ENCODE data around the gene FOXP1. TPM values are rescaled to one million over a fixed set of nuclear protein-coding genes. Genes with fewer than 3 reads are reported as not detected.

The FOXP1 gene
- total RNA-seq, 1 experiment from 2014 or later: 58.4 TPM

DNA sequence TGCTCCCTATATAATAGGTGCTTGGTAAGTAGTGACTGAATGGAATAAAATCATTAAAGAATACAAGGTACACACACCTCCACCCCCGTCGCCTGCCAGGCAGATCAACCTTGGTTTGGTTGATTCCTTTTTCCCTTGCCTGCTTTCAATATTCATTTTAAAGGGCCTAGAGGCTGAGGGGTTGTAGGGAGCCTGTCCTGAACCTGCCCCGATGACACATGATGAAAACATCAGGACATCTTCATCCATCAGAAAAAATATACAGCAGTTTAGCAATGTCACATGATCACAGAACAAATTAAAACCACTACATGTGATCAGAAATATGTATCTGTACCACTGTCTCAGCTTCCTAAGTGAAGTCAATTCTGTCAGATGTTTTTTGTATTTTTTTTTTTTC, 588.9 kb downstream of the FOXP1 start:
- Histone ChIP-seq H3K27ac (ENCODE audit: low read depth, low read length, poor library complexity, severe bottlenecking) (no peak overlapping the region), H3K27me3 (replicated peaks; ENCODE audit: insufficient read depth, low read depth, low read length, poor library complexity) (no peaks in the 10 kb centered on the region), H3K36me3 (ENCODE audit: insufficient read depth, low read length, poor library complexity, severe bottlenecking) (no peaks in the 10 kb centered on the region), H3K4me3 (ENCODE audit: low read depth, low read length, poor library complexity, severe bottlenecking) (no peak overlapping the region), H3K4me1 (ENCODE audit: insufficient read depth, low read length, poor library complexity, severe bottlenecking) (peaks cover 12% of the 10 kb centered on the region), H3K9me3 (ENCODE audit: low read depth, low read length, poor library complexity, severe bottlenecking) (no peaks in the 10 kb centered on the region)
- CTCF ChIA-PET: no interaction called here
- BruUV-seq (replicated peaks): no TSS peak
- TF ChIP-seq, protein P1, sequence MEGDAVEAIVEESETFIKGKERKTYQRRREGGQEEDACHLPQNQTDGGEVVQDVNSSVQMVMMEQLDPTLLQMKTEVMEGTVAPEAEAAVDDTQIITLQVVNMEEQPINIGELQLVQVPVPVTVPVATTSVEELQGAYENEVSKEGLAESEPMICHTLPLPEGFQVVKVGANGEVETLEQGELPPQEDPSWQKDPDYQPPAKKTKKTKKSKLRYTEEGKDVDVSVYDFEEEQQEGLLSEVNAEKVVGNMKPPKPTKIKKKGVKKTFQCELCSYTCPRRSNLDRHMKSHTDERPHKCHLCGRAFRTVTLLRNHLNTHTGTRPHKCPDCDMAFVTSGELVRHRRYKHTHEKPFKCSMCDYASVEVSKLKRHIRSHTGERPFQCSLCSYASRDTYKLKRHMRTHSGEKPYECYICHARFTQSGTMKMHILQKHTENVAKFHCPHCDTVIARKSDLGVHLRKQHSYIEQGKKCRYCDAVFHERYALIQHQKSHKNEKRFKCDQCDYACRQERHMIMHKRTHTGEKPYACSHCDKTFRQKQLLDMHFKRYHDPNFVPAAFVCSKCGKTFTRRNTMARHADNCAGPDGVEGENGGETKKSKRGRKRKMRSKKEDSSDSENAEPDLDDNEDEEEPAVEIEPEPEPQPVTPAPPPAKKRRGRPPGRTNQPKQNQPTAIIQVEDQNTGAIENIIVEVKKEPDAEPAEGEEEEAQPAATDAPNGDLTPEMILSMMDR (conservative IDR thresholded peaks at IDR 0.05; ENCODE audit: low read depth, low read length): no peak
- TF ChIP-seq EZH2 (IDR thresholded peaks at IDR 0.05; ENCODE audit: borderline replicate concordance, low read depth, low read length, poor library complexity, severe bottlenecking): no peak
- intact Hi-C loops (cut with micrococcal nuclease; ENCODE audit: unreplicated experiment): no loop called here
- no peak for DNase-seq (ENCODE audit: low spot score)
- POLR2A ChIA-PET (ENCODE audit: low non-redundant PET): no interaction called here

DNA sequence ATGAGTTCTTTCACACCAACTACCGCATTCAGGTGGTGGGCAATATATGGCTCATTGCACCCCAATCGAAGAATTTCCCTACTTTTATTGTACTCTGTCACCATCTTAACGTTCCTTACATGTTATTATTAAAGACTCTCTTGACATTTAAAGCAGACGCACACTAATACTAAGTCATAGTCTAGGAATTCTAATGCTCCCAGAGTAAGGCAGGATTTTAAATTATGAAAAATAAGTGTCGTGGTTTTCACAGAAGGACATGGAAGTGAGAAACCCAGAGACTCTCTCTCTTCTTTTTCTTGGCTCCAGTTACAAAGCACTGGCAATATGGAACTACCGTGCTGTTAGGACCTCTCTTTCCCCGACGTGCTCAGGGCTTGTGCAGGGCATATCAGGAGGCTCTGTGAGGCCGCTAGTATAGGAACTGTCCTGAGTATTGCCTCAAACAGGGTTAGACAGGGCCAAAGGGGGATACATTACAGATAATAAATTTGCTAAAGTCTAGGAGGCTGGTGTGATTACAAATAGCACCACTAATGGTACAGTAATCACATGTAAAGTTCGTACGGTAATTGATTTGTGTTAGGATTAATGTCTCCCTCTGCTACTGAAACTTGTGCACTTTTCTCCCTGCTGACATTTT, 590.8 kb downstream of the FOXP1 start:
- POLR2A ChIA-PET (ENCODE audit: low non-redundant PET): no interaction called here

DNA sequence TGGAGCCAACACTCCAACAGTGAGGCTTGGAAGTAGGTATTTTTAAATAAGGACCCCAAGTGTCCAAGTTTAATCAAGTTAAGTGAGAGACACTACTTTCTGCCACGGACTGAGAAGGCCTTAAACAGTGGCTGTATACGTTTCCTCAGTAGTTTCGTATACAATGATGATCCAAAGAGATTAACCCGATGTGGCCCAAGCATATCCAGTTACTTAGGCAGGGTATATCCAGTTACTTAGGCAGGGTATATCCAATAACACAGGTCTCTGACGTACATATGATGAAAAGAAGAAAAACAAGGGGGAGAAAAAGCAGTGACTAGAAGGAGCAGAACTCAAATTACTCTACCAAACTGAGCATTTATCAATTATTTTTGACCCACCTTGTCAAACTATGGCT, 591.4 kb downstream of the FOXP1 start:
- no peak overlapping the region for H3K27ac ChIP-seq (ENCODE audit: low read depth, low read length, poor library complexity, severe bottlenecking)
- no peak for DNase-seq (ENCODE audit: low spot score)
- CTCF ChIA-PET: no interaction called here

More for the DNA sequence above, 590.8 kb downstream of the FOXP1 start:
- BruUV-seq (replicated peaks): no TSS peak
- Histone ChIP-seq H3K4me3 (ENCODE audit: low read depth, low read length, poor library complexity, severe bottlenecking) (no peak overlapping the region), H3K9me3 (ENCODE audit: low read depth, low read length, poor library complexity, severe bottlenecking) (no peaks in the 10 kb centered on the region), H3K36me3 (ENCODE audit: insufficient read depth, low read length, poor library complexity, severe bottlenecking) (peaks cover 1% of the 10 kb centered on the region), H3K27ac (ENCODE audit: low read depth, low read length, poor library complexity, severe bottlenecking) (no peak overlapping the region), H3K27me3 (replicated peaks; ENCODE audit: insufficient read depth, low read depth, low read length, poor library complexity) (no peaks in the 10 kb centered on the region), H3K4me1 (ENCODE audit: insufficient read depth, low read length, poor library complexity, severe bottlenecking) (peaks cover 21% of the 10 kb centered on the region)
- intact Hi-C loops (cut with micrococcal nuclease; ENCODE audit: unreplicated experiment): no loop called here
- CTCF ChIA-PET: no interaction called here
- no peak for TF ChIP-seq EZH2 (IDR thresholded peaks at IDR 0.05; ENCODE audit: borderline replicate concordance, low read depth, low read length, poor library complexity, severe bottlenecking)
- TF ChIP-seq, protein P1 (conservative IDR thresholded peaks at IDR 0.05; ENCODE audit: low read depth, low read length): no peak
- no peak for DNase-seq (ENCODE audit: low spot score)

More for the DNA sequence above, 591.4 kb downstream of the FOXP1 start:
- POLR2A ChIA-PET (ENCODE audit: low non-redundant PET): no interaction called here
- H3K36me3 ChIP-seq (ENCODE audit: insufficient read depth, low read length, poor library complexity, severe bottlenecking): peaks cover 7% of the 10 kb centered on the region
- no peaks in the 10 kb centered on the region for H3K9me3 ChIP-seq (ENCODE audit: low read depth, low read length, poor library complexity, severe bottlenecking)
- H3K4me3 ChIP-seq (ENCODE audit: low read depth, low read length, poor library complexity, severe bottlenecking): no peak overlapping the region
- TF ChIP-seq, protein P1 (conservative IDR thresholded peaks at IDR 0.05; ENCODE audit: low read depth, low read length): no peak
- TF ChIP-seq EZH2 (IDR thresholded peaks at IDR 0.05; ENCODE audit: borderline replicate concordance, low read depth, low read length, poor library complexity, severe bottlenecking): no peak
- no TSS peak for BruUV-seq (replicated peaks)
- H3K27me3 ChIP-seq (replicated peaks; ENCODE audit: insufficient read depth, low read depth, low read length, poor library complexity): no peaks in the 10 kb centered on the region
- intact Hi-C loops (cut with micrococcal nuclease; ENCODE audit: unreplicated experiment): no loop called here
- peaks cover 21% of the 10 kb centered on the region for H3K4me1 ChIP-seq (ENCODE audit: insufficient read depth, low read length, poor library complexity, severe bottlenecking)
